GM18870 (cell line): ENCODE data around the gene RELCH.
A peak's percentile ranks its signal among the peaks of the same experiment; 100 is the strongest.
"Not testable (repeated sequence)": the region's sequence is repeated elsewhere in the genome, so short reads cannot be mapped to it uniquely, and the experiment has no call there.

Source experiments
- ATAC-seq: cut with Tn5 transposase; IDR thresholded peaks from one replicate; pipeline ENCODE4 v1.9.1; 2021; ENCODE audit warnings: moderate library complexity; ENCODE audit not compliant: unreplicated experiment

RELCH gene, protein sequence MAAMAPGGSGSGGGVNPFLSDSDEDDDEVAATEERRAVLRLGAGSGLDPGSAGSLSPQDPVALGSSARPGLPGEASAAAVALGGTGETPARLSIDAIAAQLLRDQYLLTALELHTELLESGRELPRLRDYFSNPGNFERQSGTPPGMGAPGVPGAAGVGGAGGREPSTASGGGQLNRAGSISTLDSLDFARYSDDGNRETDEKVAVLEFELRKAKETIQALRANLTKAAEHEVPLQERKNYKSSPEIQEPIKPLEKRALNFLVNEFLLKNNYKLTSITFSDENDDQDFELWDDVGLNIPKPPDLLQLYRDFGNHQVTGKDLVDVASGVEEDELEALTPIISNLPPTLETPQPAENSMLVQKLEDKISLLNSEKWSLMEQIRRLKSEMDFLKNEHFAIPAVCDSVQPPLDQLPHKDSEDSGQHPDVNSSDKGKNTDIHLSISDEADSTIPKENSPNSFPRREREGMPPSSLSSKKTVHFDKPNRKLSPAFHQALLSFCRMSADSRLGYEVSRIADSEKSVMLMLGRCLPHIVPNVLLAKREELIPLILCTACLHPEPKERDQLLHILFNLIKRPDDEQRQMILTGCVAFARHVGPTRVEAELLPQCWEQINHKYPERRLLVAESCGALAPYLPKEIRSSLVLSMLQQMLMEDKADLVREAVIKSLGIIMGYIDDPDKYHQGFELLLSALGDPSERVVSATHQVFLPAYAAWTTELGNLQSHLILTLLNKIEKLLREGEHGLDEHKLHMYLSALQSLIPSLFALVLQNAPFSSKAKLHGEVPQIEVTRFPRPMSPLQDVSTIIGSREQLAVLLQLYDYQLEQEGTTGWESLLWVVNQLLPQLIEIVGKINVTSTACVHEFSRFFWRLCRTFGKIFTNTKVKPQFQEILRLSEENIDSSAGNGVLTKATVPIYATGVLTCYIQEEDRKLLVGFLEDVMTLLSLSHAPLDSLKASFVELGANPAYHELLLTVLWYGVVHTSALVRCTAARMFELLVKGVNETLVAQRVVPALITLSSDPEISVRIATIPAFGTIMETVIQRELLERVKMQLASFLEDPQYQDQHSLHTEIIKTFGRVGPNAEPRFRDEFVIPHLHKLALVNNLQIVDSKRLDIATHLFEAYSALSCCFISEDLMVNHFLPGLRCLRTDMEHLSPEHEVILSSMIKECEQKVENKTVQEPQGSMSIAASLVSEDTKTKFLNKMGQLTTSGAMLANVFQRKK

DNA sequence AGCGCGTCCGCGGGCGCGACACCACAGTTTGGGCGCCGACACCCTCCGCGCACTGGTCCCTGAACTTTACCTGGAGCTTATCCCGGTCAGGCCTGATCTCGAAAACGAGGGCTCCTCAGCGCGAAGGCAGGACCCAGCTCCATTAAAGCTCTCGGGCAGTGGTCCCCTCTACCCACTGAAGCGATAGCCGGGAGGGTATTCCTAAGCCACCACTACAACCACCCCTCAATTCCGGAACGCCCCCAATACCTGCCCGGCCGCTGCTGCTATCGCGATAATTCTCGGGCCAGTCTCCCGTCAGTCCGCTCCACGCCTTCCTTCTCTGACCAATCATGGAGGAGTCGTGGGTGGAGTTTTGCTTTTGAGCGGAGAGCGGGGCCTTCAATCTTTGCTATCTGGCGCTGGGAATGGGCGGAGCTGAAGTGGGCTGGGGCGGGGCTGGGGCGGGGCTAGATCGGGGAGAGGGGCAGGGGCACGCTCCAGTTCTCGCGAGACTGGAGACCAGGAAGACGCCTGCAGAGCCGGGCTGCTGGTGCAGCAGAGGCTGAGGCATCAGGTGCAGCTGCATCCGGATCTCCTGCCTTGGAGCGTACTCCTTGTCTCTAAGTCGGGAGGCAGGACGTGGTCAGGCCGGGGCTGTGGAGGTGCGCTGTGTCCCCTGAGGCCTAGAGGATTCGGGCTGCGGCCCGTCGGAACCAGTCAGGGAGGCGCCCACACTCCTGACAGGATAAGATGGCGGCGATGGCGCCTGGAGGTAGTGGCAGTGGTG is at the start of gene RELCH, which contains the start of gene PIGN:
Gene RELCH, plus strand, starts transcription at position 482 of the 769 bp plus-strand sequence. Its CDS starts 251 bp downstream, at position 733.
Gene PIGN, minus strand, starts transcription at position 283 of the 769 bp plus-strand sequence. CDS start 25,703 bp downstream, outside the sequence.
- ATAC-seq, result peak; percentile 85

DNA sequence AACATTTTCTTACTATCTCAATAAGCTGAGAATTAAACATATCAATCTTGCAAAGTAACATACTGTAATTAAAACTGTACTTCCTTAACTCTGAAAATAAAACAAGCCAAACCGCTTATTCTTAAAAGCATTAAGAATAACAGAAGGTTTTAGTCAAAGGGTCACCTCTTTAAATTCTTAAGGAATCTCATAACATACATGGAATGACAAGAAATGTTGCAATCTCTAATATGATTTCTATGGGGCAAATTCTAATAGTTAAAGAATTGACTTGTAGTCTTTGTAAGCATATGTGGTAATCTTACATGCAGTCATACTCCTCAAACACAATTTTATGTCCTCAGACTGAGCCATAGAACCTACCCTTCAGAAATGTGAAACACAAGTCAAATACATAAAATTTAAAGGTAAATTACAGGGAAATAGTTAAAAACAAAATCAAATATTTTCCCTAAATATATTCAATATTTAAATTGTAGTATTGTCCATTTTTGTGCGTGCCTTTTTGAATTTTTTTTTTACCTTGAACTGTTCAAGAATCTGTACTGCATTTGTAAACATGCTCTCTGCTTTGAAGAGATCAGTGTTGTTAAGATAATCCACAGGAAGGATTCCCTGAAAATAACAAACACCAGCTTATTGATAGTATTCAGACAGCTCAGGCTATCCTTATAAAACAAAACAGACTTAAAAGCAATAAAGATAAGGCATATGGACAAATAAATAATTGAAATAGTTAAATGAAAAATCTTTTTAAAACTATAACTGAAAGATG is 48.4 kb upstream of the RELCH start:
- no peak for ATAC-seq

DNA sequence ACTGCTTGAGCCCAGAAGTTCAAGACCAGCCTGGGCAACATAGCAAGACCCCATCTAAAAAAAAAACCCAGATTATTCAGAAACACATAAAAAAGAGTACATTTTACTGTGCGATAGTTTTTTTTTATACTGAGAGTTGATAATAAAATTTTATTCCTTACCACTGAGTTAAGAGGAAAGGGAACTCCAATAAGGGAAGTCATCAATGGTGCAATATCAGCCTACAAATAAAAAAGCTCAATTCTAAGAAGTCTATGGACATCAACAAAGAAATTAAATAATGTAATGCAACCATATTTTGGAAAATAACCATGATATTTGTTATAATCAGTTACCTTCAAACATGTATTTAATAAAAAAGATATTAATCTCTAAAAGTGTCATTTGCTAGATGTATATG is 46.8 kb upstream of the RELCH start:
- ATAC-seq, result no peak

DNA sequence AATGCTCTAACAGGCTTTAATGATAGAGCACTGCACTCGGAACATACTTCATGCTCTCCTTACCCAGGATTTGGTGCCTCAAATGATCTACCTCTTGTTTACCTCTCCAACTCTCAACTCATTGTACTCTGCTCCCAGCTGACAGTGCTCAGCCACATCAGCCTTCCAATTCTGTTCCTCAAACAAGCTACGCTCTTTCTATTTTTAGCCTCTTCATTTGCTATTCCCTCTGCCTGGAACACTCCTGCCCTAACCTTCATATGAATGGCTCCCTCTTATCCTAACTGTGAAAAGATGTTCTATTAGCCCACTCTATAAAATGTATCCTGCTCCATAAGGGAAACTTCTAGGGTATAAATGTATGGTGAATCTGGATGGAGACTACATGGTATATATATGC is 42.7 kb upstream of the RELCH start:
- ATAC-seq, result no peak

DNA sequence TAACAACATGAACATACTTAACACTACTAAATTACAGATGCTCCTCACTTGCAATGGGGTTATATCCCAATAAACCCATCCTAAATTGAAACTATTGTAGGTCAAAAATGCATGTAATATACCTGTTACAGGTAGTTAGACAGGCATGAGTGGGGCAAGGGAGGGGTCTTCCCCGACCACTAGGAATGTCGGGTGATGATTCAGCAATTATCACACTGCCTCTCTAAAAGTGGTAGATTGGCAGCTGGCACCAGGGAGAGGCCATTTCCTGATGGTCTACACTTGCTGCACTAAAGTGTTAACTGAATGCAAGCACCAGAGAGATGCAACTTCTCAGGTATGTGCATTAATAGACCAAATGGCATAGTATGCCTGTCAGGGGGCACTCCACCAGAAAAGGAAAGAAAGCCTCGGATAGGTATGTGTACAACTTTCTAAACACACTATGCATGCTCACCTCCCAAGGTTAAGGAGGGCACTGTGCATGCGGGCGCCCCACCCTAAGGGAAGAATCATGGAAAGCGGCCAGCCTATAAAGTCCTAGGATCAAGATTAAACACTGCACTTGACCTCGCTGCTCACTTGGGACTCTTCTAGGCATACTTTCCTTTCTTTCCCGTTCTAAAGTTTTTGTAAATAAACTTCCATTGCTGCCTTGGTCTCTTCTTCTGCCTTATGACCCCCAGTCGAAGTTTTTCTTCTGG is 35.8 kb upstream of the RELCH start:
- ATAC-seq, result no peak

DNA sequence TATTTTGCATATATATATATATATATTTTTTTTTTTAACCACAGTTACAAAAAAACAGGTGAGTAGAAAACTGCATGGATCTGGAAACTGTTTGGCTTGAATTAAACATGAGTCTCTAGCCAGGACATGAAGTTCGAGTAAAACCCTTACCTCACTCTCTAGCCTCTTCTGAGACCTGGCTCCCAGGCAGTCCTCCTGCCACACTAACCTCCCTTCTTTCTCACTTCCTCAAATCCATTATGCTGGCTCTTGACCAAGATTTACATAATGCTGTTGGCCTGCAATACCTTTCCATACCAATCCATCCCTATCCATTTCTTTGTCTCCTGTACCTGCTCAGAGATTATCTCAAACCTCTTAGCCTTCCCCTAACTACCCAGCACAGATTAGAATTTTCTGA is 34.2 kb upstream of the RELCH start:
- ATAC-seq, result peak; percentile 85

DNA sequence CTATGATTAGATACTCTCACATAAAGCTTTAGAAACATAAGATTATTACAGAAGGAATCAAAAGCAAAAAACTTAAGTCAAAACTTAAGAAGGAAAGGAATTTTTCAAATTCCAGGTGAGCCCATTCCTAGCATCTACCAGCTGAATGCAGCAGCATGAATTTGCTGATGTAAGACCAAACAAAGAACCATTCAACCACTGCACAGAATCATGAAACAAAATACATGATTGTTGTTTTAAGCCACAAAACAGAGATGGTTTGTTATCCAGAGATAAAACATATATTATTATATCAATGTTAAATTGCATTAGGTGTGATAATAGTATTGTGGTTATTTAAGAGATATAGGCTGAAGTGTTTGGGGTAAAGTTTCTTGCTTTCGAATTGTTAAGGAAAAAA is 29.2 kb upstream of the RELCH start:
- no peak for ATAC-seq

DNA sequence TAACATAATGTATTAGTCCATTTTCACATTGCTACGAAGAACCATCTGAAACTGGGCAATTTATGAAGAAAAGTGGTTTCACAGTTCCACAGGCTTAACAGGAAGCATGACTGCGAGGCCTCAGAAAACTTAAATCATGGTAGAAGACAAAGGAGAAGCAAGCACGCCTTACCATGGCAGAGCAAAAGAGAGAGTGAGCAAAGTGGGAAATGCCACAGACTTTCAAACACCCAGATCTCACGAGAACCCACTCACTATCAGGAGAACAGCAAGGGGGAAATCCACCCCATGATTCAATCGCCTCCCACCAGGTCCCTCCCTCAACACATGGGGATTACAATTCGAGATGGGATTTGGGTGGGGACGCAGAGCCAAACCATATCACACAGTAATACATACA is 22.7 kb upstream of the RELCH start:
- no peak for ATAC-seq

DNA sequence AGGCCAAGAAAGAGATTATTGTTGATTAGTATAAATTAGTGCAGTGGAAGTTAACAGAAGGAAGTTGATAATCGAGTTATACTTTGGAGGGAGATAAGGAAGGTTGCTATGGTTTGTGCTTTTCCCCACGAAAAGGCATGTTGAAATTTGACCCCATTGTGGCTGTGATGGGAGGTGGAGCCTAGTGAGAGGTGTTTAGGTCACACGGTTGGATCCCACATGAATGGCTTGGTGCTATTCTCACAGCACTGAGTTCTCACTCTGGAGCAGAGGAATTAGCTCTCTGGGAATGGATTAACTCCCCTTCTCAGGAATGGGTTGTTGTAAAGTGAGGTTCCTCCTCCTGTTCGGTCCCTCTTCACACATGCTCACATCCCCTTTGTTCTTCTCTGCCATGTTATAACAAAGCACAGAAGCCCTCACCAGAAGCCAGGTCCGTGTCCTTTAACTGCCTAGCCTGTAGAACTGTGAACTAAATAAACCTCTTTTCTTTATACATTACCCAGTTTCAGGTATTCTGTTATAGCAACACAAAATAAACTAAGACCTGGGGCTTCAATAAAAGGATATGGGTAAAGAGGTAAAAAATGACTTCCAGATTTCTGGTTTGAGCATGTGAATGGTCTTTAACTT is 22.1 kb upstream of the RELCH start:
- ATAC-seq, result no peak

DNA sequence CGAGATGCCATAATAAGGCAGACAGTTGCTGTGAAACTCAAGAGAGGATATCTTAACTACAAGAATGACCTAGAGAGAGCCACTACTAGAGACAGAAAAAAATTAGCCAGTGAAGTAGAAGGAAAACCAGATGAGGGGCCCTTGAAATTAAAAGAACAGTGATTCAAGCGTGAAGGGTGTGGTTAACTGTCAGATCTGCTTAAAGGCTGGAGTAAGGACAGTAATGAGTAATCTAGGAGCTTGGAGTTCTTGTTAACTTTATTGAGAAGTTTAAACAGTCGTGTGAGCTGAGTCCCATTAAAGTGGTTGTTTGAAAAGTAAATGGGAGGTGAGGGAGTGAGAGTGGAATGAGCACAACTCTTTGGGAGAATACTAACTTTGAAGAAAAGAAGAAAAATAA is 21.5 kb upstream of the RELCH start:
- no peak for ATAC-seq

DNA sequence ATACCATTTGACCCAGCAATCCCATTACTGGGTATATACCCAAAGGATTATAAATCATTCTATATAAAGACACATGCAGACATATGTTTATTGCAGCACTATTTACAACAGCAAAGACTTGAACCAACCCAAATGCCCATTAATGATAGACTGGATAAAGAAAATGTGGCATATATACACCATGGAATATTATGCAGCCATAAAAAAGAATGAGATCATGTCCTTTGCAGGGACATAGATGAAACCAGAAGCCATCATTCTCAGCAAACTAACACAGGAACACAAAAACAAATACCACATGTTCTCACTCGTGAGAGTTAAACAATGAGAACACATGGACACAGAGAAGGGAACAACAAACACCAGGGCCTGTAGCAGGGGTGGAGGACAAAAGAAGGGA is 20.5 kb upstream of the RELCH start:
- not testable (repeated sequence) for ATAC-seq

DNA sequence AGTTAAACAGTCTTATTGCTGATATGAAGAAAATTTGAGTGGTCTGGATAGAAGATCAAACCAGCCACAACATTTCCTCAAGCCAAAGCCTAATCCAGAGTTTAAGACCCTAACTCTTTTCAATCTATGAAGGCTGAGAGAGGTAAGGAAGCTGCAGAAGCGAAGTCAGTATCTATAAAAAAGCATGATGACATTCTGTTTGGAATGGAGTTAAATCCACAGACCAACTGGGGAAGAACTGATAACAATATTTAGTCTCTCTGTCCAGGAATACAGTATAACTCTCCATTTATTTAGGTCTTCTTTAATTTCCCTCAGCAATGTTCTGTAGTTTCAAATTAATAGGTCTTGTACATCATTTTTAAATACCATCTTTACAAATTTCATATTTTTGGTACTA is 16.2 kb upstream of the RELCH start:
- no peak for ATAC-seq

DNA sequence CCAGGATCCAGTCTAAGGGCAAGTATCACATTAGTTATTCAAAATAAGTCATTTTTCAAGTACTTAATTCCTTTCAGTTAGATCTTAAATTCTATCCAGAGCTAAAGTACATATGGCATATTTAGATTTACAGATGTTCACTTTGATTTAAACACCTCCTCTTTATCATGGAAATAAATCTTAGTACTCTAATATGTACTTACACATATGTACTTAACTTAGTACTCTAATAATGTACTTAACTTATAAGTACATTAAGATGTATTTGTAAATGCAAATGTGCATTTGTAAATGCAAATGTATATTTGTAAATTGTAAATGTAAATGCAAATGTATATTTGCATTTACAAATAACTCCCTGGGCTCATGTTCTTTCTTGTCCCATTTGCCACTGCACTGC is 14.8 kb upstream of the RELCH start:
- ATAC-seq, result no peak

DNA sequence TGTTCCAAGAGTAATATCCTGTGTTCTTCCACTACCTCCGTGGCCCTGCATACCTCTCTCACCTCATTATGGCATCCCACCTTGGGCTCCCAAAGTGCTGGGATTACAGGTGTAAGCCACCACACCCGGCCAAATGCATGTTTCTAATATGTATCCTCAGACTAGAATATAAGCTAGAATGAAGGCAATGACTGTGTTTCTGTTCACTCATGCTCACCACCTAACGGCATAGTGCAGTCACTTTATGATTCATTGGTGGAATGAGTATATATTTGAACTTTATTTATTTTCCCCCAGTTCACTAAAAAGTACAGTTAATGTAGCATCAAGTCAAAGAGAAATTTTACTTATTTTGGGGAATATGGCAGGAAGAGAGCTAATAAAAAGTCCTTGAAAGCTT is 11.5 kb upstream of the RELCH start:
- no peak for ATAC-seq

DNA sequence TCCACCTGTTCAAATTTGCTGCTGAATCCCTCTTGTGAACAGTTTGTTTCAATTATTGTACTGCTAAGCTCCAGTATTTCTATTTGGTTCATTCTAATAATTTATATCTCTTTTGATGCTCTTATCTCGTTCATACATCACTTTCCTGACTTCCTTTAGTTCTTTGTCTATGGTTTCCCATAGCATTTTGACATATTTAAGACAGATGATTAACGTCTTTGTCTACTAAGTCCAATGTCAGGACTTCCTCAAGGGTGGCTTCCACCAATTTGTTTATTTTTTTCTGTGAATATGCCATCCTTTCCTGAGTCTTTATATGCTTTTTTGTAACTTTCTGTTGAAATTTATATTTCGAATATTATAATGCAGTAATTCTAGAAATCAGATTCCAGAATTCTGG is 9.8 kb upstream of the RELCH start:
- no peak for ATAC-seq

DNA sequence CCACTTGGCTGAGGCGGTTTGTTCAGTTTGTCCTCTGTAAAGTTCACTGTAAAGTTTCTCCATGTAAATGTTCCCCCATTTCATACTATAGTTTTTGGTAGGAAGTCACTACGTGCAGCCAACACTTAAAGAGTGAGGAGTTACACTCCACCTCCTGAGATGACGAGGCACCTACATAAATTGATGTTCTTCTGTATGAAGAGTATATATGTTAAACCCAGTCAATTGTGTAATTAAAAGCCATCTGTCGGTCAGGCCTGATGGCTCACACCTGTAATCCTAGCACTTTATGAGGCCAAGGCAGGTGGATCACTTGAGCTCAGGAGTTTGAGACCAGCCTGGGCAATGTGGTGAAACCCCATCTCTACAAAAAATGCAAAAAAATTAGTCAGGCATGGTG is 7.8 kb upstream of the RELCH start:
- ATAC-seq, result no peak

DNA sequence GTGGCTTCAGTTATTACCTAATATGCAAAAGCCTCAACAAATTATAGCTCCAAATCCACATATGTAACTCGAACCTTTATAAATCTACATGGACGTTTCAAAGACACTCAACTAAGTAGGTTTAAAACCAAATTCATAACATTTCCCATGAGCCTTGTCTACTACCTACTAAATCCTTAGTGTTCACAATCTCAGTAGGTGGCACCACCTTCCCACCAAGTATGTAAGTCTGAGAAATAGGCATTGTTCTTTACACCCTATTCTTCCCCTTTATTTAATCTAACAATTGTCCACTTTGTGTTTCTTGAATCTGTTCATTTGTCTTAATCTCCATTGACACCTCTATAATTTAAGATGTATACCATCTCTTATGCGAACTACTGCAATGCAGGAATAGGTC is 4.8 kb upstream of the RELCH start:
- ATAC-seq, result no peak

DNA sequence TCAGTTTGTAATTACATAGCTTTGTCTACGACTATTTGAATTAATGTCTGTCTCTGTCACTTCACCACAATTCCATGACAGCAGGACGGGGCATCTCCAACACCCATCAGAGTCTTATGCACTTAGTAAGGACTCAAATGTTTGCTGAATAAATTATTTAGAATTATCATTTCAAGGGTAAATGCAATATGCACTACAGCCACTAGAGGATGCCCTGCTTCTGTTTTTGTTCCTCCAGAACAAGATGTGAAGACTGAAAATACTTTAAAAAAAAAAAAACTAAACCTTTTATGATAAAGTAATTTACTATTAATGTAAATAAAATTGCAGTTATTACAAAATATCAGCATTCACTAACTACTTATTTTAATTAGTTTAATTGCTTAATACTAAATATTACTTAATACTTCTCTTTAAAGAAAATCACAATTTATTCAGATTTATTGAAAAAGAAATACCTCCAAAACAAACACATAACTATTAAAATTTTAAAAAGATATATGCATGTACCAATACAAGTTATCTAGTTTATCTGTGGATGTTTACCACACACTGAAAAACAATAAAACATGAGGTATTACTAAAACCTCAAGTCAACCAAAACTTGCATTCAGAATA is 3.4 kb upstream of the RELCH start:
- no peak for ATAC-seq

DNA sequence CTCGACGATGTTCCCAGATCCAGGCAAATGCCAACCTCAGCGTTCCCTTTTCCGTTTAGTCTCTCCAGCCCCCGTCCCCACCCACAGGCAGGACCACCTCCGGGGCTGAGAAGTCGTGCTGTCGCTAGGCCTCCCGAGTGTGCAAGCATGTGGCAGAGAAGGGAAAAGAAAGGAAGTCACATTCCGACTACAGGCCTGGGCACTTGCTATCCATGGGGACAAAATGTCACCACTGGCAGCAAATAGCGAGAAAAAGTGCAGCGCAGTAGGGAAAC is 619 bp upstream of the RELCH start:
- peak; percentile 2 for ATAC-seq
